Loucy (cell line): ENCODE data around the gene PCYT1A.

Source experiments
- H2AFZ ChIP-seq: fragments of 200-600 bp; sonication (generic); 2 replicates; pipeline ENCODE4 v1.6.0; 2016; ENCODE audit warnings: antibody characterized with exemption, mild to moderate bottlenecking, low read length, moderate library complexity
- H3F3A ChIP-seq: fragments of 200-600 bp; 2 replicates; pipeline ENCODE4 v1.6.0; 2016; ENCODE audit warnings: antibody characterized with exemption, low read depth, mild to moderate bottlenecking
- H3K27me3 ChIP-seq: fragments of 200-600 bp; sonication (generic); 2 replicates; pipeline ENCODE4 v1.6.1; 2014; ENCODE audit warnings: low read length, mild to moderate bottlenecking; ENCODE audit not compliant: insufficient read depth, poor library complexity, severe bottlenecking
- H3K36me3 ChIP-seq: fragments of 200-600 bp; sonication (generic); 2 replicates; pipeline ENCODE4 v1.6.1; 2016; ENCODE audit warnings: low read length; ENCODE audit not compliant: insufficient read depth
- H3K4me1 ChIP-seq: fragments of 200-600 bp; sonication (generic); 2 replicates; pipeline ENCODE4 v1.5.1; 2014; ENCODE audit warnings: low read length, mild to moderate bottlenecking; ENCODE audit not compliant: insufficient read depth, poor library complexity, severe bottlenecking
- H3K4me2 ChIP-seq: fragments of 200-600 bp; sonication (generic); 2 replicates; pipeline ENCODE4 v1.6.0; 2014; ENCODE audit warnings: antibody characterized with exemption, low read length, low read depth, mild to moderate bottlenecking; ENCODE audit not compliant: poor library complexity, severe bottlenecking
- H3K4me3 ChIP-seq: fragments of 200-600 bp; sonication (generic); 2 replicates; pipeline ENCODE4 v1.5.1; 2014; ENCODE audit warnings: low read length, mild to moderate bottlenecking, mixed read lengths; ENCODE audit not compliant: poor library complexity, severe bottlenecking
- H3K79me2 ChIP-seq: fragments of 200-600 bp; sonication (generic); 2 replicates; pipeline ENCODE4 v1.6.1; 2014; ENCODE audit warnings: low read length; ENCODE audit not compliant: insufficient read depth
- H3K9ac ChIP-seq: fragments of 200-600 bp; sonication (generic); 2 replicates; pipeline ENCODE4 v1.6.0; 2014; ENCODE audit warnings: mild to moderate bottlenecking, low read depth, low read length, moderate library complexity; ENCODE audit not compliant: poor library complexity, severe bottlenecking
- H3K9me2 ChIP-seq: fragments of 200-600 bp; sonication (generic); replicated peaks from 2 replicates; pipeline ENCODE4 v1.6.1; 2016; ENCODE audit warnings: low read depth, low read length, mixed read lengths
- H3K9me3 ChIP-seq: fragments of 200-600 bp; sonication (generic); 2 replicates; pipeline ENCODE4 v1.6.1; 2014; ENCODE audit warnings: mild to moderate bottlenecking, antibody characterized with exemption, low read length, low read depth; ENCODE audit not compliant: insufficient read depth
- H4K20me1 ChIP-seq: fragments of 200-600 bp; sonication (generic); 2 replicates; pipeline ENCODE4 v1.6.0; 2014; ENCODE audit warnings: antibody characterized with exemption, low read length, mild to moderate bottlenecking; ENCODE audit not compliant: insufficient read depth, poor library complexity, severe bottlenecking
- EZH2phosphoT487 ChIP-seq: fragments of 200-600 bp; IDR thresholded peaks from 2 replicates; pipeline ENCODE4 v1.6.1; 2018; ENCODE audit warnings: antibody characterized with exemption, mild to moderate bottlenecking, moderate library complexity, borderline replicate concordance
- TF ChIP-seq, protein P1 (sequence below): fragments of 200-600 bp; sonication (generic); conservative IDR thresholded peaks from 2 replicates; pipeline ENCODE4 v1.5.1; 2014; ENCODE audit warnings: mild to moderate bottlenecking, antibody characterized with exemption, low read length

Gene PCYT1A

DNA sequence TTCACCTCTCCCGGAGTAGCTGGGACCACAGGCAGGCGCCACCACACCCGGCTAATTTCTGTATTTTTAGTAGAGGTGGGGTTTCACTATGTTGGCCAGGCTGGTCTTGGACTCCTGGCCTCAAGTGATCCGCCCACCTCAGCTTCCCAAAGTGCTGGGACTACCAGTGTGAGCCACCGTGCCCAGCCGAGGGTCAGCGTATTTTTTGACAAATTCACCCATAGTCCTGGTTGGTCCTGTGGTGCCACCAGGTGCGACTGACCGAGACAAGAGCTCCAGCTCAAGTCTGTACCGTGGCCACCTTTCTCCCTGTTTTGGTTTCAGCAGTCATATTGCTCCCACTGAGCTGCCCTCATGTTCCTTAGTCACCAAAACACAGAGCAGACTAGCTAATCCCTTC is 62.4 kb downstream of the PCYT1A start:
- H3F3A ChIP-seq, result no peaks in the 10 kb centered on the region
- H3K9ac ChIP-seq, result no peak overlapping the region
- H3K9me2 ChIP-seq, result no peaks in the 10 kb centered on the region
- TF ChIP-seq, protein P1, sequence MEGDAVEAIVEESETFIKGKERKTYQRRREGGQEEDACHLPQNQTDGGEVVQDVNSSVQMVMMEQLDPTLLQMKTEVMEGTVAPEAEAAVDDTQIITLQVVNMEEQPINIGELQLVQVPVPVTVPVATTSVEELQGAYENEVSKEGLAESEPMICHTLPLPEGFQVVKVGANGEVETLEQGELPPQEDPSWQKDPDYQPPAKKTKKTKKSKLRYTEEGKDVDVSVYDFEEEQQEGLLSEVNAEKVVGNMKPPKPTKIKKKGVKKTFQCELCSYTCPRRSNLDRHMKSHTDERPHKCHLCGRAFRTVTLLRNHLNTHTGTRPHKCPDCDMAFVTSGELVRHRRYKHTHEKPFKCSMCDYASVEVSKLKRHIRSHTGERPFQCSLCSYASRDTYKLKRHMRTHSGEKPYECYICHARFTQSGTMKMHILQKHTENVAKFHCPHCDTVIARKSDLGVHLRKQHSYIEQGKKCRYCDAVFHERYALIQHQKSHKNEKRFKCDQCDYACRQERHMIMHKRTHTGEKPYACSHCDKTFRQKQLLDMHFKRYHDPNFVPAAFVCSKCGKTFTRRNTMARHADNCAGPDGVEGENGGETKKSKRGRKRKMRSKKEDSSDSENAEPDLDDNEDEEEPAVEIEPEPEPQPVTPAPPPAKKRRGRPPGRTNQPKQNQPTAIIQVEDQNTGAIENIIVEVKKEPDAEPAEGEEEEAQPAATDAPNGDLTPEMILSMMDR, result no peak
- TF ChIP-seq EZH2phosphoT487, result no peak
- no peaks in the 10 kb centered on the region for H3K36me3 ChIP-seq
- no peak overlapping the region for H3K4me3 ChIP-seq
- no peaks in the 10 kb centered on the region for H3K9me3 ChIP-seq
- no peaks in the 10 kb centered on the region for H4K20me1 ChIP-seq
- peaks cover under 1% of the 10 kb centered on the region for H3K4me1 ChIP-seq
- no peak overlapping the region for H2AFZ ChIP-seq
- H3K4me2 ChIP-seq, result no peak overlapping the region
- H3K27me3 ChIP-seq, result no peaks in the 10 kb centered on the region
- H3K79me2 ChIP-seq, result no peaks in the 10 kb centered on the region

DNA sequence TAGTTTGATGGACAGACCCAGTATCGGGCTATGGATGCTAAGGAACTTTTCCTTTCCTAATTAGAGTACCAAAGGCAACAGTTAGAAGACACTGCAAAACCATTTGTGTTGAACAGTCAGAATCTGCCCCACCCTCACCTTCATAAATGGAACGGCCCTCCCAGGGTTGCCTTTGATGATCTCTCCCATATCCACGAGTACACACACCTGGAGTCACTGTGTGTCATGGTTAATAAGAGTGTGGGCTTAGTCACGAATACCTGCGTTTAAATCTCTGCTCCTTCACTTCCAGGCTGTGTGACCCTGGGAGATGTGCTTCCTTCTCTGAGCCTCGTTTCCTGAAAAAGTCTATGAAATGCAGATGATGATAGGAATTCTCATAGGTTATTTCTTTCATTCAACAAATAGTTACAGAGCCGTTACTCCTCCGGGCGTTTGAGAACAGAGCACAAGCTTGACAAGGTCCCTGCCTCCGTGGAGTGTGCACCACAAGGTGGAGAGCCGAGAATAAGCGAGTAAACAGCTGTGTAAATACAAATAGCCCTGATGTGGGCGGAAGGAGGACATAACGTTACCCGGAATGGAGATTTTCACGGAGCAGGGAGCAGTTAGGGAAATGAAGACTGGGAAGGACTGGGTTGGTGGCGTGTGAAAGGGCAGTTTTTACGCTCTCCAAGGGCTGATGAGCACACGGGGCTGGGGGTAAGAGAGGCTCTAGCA is 64.5 kb downstream of the PCYT1A start:
- no peak overlapping the region for H2AFZ ChIP-seq
- no peaks in the 10 kb centered on the region for H3F3A ChIP-seq
- no peak overlapping the region for H3K4me3 ChIP-seq
- no peak overlapping the region for H3K4me2 ChIP-seq
- H3K9ac ChIP-seq, result no peak overlapping the region
- no peaks in the 10 kb centered on the region for H4K20me1 ChIP-seq
- TF ChIP-seq, protein P1, result no peak
- TF ChIP-seq EZH2phosphoT487, result no peak
- H3K4me1 ChIP-seq, result peaks cover 20% of the 10 kb centered on the region
- no peaks in the 10 kb centered on the region for H3K9me3 ChIP-seq
- H3K9me2 ChIP-seq, result no peaks in the 10 kb centered on the region
- no peaks in the 10 kb centered on the region for H3K27me3 ChIP-seq
- H3K36me3 ChIP-seq, result no peaks in the 10 kb centered on the region
- H3K79me2 ChIP-seq, result no peaks in the 10 kb centered on the region

DNA sequence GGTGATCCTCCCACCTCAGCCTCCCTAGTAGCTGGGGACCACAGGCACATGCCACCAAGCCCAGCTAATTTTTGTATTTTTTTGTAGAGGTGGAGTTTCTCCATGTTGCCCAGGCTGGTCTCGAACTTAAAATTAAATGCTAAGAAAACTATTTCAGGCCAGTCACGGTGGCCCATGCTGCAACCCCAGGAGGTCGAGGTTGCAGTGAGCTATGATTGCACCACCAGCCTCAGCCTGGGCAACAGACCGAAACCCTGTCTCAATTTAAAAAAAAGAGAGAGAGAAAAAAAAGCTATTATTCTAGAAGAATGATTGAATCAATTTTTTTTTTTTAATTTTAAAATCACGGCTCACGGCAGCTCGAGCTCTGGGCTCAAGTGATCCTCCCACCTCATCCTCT is 66.5 kb downstream of the PCYT1A start:
- no peak overlapping the region for H3K4me3 ChIP-seq
- no peaks in the 10 kb centered on the region for H3K9me3 ChIP-seq
- H2AFZ ChIP-seq, result no peak overlapping the region
- H3K4me1 ChIP-seq, result peaks cover 29% of the 10 kb centered on the region
- TF ChIP-seq, protein P1, result no peak
- TF ChIP-seq EZH2phosphoT487, result no peak
- H3K36me3 ChIP-seq, result no peaks in the 10 kb centered on the region
- no peaks in the 10 kb centered on the region for H3K9me2 ChIP-seq
- no peak overlapping the region for H3K9ac ChIP-seq
- no peaks in the 10 kb centered on the region for H3K79me2 ChIP-seq
- H3K27me3 ChIP-seq, result no peaks in the 10 kb centered on the region
- no peak overlapping the region for H3K4me2 ChIP-seq
- H4K20me1 ChIP-seq, result no peaks in the 10 kb centered on the region
- H3F3A ChIP-seq, result no peaks in the 10 kb centered on the region
